AG04450 (cell line): ENCODE data around the gene RAD23B. TPM values are rescaled to one million over a fixed set of nuclear protein-coding genes. Genes with fewer than 3 reads are reported as not detected.
"Not testable (repeated sequence)": the region's sequence is repeated elsewhere in the genome, so short reads cannot be mapped to it uniquely, and the experiment has no call there.

Experiments
- CTCF ChIA-PET: fragments of 300-600, 350-600 bp; formaldehyde crosslinking; extraction: SDS; loops from one replicate; lab custom pipeline; 2022; ENCODE audit warnings: antibody characterized with exemption, inconsistent platforms; lab: Charles Lee
- POLR2A ChIA-PET: fragments of 350-600 bp; formaldehyde crosslinking; extraction: SDS; loops from one replicate; lab custom pipeline; 2021; ENCODE audit warnings: antibody characterized with exemption, inconsistent platforms; lab: Yijun Ruan, JAX
- DNase-seq: peaks from one replicate; pipeline ENCODE4 v3.0.0-alpha.2; 2011; ENCODE audit warnings: low read depth, low spot score
- H3K27ac ChIP-seq: one replicate; pipeline ENCODE4 v1.5.1; 2012; ENCODE audit warnings: low read depth, low read length, control low read depth
- H3K27me3 ChIP-seq: one replicate; pipeline ENCODE4 v1.6.0; 2012; ENCODE audit warnings: low read length; ENCODE audit not compliant: control insufficient read depth, insufficient read depth
- H3K4me3 ChIP-seq: 2 replicates; pipeline ENCODE4 v1.5.1; 2011; ENCODE audit warnings: mild to moderate bottlenecking, low read depth, low read length, control low read depth
- H3K9me3 ChIP-seq: 2 replicates; pipeline ENCODE4 v1.5.1; 2012; ENCODE audit warnings: low read length; ENCODE audit not compliant: control insufficient read depth, insufficient read depth
- CTCF ChIP-seq: IDR thresholded peaks from 2 replicates; pipeline ENCODE4 v1.5.1; 2011; ENCODE audit warnings: low read depth, low read length, control low read depth, inconsistent platforms
- polyA plus RNA-seq: library from polyadenylated mRNA; depleted of rRNA; stranded (reverse); fragments of >200 nt; gene quantifications from 2 replicates; pipeline ENCODE4 v1.2.3, GENCODE V29; 2011

The RAD23B gene
- polyA plus RNA-seq, 1 experiment, result 224 TPM

- no peaks in the 10 kb centered on the region for H3K9me3 ChIP-seq
- no peak overlapping the region for H3K4me3 ChIP-seq
- ChIA-PET CTCF (no interaction called here), POLR2A (no interaction called here)
- H3K27ac ChIP-seq, result no peak overlapping the region
- no peak for TF ChIP-seq CTCF
- DNase-seq, result no peak
- H3K27me3 ChIP-seq, result no peaks in the 10 kb centered on the region
Observed at GRCh38 chr9:107294756-107295155, 11.7 kb downstream of the RAD23B start.

- Histone ChIP-seq H3K4me3 (no peak overlapping the region), H3K27me3 (no peaks in the 10 kb centered on the region), H3K27ac (no peak overlapping the region), H3K9me3 (no peaks in the 10 kb centered on the region)
- ChIA-PET CTCF (interaction anchor here (2.1 kb wide), 1 partner anchor 45 kb away, joined by 6 read pairs; no protein-coding TSS in a partner anchor), POLR2A (no interaction called here)
- TF ChIP-seq CTCF, result no peak
- DNase-seq, result no peak
Observed at GRCh38 chr9:107295995-107296394, 12.9 kb downstream of the RAD23B start.

DNA sequence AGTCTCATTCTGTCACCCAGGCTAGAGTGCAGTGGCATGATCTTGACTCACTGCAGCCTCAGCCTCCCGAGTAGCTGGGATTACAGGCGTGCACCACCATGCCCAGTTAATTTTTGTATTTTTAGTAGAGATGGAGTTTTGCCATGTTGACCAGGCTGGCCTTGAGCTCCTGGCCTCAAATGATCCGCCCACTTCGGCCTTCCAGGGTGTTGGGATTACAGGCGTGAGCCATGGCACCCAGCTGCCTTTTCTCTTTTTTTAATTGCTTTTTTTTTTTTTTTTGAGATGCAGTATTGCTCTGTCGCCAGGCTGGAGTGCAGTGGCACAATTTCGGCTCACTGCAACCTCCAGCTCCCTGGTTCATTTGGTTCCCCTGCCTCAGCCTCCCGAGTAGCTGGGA is 13.5 kb downstream of the RAD23B start:
- not testable (repeated sequence) for H3K9me3 ChIP-seq, DNase-seq, H3K4me3 ChIP-seq, H3K27ac ChIP-seq, H3K27me3 ChIP-seq
- CTCF ChIA-PET, result interaction anchor here (2.1 kb wide), 1 partner anchor 45 kb away, joined by 6 read pairs; no protein-coding TSS in a partner anchor
- POLR2A ChIA-PET, result interaction anchor here (0.7 kb wide), 1 partner anchor 67 kb away, joined by 7 read pairs; no protein-coding TSS in a partner anchor

DNA sequence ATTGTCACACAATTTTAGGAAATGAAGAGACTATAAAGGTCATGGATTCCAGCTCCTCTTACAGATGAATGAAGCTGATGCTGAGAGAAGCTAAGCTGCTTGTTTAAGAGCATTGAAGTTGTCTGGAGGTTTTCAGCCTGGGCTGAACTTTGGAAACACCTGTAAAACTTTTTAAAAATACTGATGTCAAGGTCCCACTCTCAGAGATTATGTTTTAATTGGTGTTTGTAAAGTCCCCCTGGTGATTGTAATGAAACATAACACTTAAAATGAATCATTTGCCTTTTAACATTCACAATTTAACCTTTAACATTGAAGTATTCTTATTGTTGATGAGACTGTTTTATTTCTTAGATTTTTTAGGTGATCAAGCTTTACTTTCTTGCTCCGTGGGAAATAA is 16.4 kb downstream of the RAD23B start:
- DNase-seq, result no peak
- H3K27ac ChIP-seq, result no peak overlapping the region
- CTCF ChIA-PET, result interaction anchor here (0.8 to 1.3 kb wide), 3 partner anchors 13 to 77 kb away, joined by 3 to 4 read pairs (median 4); no protein-coding TSS in a partner anchor
- no peaks in the 10 kb centered on the region for H3K27me3 ChIP-seq
- no peak overlapping the region for H3K4me3 ChIP-seq
- POLR2A ChIA-PET, result no interaction called here
- TF ChIP-seq CTCF, result peak; percentile 20; the same call in 1 of the 2 replicates
- H3K9me3 ChIP-seq, result no peaks in the 10 kb centered on the region

GRCh38 chr9:107306308-107306707 is 23.2 kb downstream of the RAD23B start:
- no peak for DNase-seq
- Histone ChIP-seq H3K4me3 (no peak overlapping the region), H3K27ac (no peak overlapping the region), H3K27me3 (no peaks in the 10 kb centered on the region), H3K9me3 (no peaks in the 10 kb centered on the region)
- POLR2A ChIA-PET, result no interaction called here
- no peak for TF ChIP-seq CTCF
- CTCF ChIA-PET, result interaction anchor here (1.1 to 1.3 kb wide), 2 partner anchors 35 to 84 kb away, joined by 3 to 8 read pairs; no protein-coding TSS in a partner anchor
